NCI-H524 (cell line): ENCODE results near the gene PRMT1.

Experiments used
- DNase-seq, 2 experiments: peaks; one replicate each; lab custom pipeline; 2025; lab: John Stamatoyannopoulos, UW

PRMT1 gene

GRCh38 chr19:49651029-49651819 is 25.8 kb upstream of the PRMT1 start:
- DNase-seq, result no peak

- DNase-seq, result no peak
These were observed 25.1 kb upstream of the PRMT1 start for GRCh38 chr19:49651820-49652550.

- DNase-seq, result no peak
These were observed 24.3 kb upstream of the PRMT1 start for GRCh38 chr19:49652551-49653465.

GRCh38 chr19:49653466-49653806 is 23.6 kb upstream of the PRMT1 start:
- DNase-seq, result no peak

- DNase-seq, result no peak
These were observed 22.5 kb upstream of the PRMT1 start for GRCh38 chr19:49654581-49654980.

- no peak for DNase-seq
These were observed 21.3 kb upstream of the PRMT1 start for GRCh38 chr19:49655570-49656455.

- DNase-seq, result no peak
These were observed 20.5 kb upstream of the PRMT1 start for GRCh38 chr19:49656456-49657109.

GRCh38 chr19:49657493-49658138 is 19.5 kb upstream of the PRMT1 start:
- DNase-seq, result no peak

- DNase-seq, result no peak
These were observed 18.9 kb upstream of the PRMT1 start for GRCh38 chr19:49658139-49658517.

GRCh38 chr19:49658566-49659442 is 18.3 kb upstream of the PRMT1 start:
- DNase-seq, result no peak

- DNase-seq, result no peak
These were observed 16.6 kb upstream of the PRMT1 start for GRCh38 chr19:49660338-49660961.

GRCh38 chr19:49662011-49662410 is 15.1 kb upstream of the PRMT1 start:
- DNase-seq, result no peak

- DNase-seq, result no peak
These were observed 13.8 kb upstream of the PRMT1 start for GRCh38 chr19:49663224-49663623.

- peak; percentile 48 to 82 for DNase-seq
These were observed 12.7 kb upstream of the PRMT1 start for GRCh38 chr19:49664171-49665035.

GRCh38 chr19:49665036-49665350 is 12.1 kb upstream of the PRMT1 start:
- no peak for DNase-seq

GRCh38 chr19:49665351-49666119 is 11.5 kb upstream of the PRMT1 start, which contains the start of the genes BCL2L12 and IRF3:
TSS of gene BCL2L12 (plus strand) at chr19:49665933. CDS start at chr19:49666693, 760 bp downstream.
TSS of gene IRF3 (minus strand) at chr19:49665857. CDS start at chr19:49664838, 1,019 bp downstream.
- peak; percentile 88 to 95 for DNase-seq

GRCh38 chr19:49666120-49666444 is 11.0 kb upstream of the PRMT1 start:
- DNase-seq, result peak; percentile 37 to 75
